HCEC 1CT (cell line): ENCODE data around the gene GPR183.

Source experiments
- DNase-seq: peaks from one replicate; pipeline ENCODE4 v3.0.0-alpha.2; 2017

The GPR183 gene

DNA sequence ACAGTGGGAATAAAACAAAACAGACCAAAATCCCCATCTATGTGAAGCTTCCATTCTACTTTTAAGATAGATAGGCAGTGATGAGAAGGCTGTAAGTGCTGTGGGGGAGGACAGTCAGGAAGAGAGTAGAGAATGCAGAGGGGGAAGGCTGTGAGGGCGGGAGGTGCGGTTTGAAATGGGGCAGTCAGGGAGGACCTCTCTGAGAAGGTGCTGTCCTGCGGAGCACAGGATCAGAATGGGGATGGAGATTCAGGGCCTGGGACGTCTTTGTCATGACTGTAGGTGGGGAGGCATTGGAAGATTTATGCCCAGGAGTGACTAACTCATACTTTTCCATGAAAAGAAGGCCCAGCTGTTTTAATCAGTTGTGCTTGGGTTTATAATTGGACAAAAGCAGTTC is 3.9 kb upstream of the GPR183 start:
- DNase-seq, result peak; percentile 73

DNA sequence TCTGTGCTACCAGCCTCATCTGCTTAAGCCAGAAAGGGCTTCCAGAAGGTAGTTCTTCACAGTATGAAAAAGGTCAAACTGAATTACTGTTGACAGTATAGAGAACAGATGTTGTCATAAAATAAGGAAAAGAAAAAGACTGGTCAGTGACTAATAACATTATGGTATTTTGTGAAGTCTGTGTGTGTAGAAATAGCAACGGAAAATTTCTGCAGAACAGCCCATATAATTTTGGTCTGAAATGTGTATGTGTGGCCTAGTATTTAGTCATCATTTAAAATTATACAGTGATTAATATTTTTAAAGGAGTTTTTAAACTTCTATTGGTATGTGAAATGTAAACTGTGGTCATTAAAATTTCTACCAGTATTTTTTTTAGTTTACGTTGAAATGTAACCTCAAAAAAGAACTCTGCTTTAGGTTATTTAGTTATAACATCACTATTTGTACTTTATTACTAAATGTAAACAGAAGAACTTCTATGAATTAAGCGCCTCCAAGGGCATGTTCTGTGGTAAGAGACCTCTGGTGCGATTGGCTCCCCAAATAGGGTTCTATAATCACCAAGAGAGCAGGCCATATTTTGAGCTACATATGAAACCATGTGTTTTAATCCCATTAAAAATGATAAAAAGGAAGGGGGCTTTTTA is 3.3 kb upstream of the GPR183 start:
- DNase-seq, result peak; percentile 96

DNA sequence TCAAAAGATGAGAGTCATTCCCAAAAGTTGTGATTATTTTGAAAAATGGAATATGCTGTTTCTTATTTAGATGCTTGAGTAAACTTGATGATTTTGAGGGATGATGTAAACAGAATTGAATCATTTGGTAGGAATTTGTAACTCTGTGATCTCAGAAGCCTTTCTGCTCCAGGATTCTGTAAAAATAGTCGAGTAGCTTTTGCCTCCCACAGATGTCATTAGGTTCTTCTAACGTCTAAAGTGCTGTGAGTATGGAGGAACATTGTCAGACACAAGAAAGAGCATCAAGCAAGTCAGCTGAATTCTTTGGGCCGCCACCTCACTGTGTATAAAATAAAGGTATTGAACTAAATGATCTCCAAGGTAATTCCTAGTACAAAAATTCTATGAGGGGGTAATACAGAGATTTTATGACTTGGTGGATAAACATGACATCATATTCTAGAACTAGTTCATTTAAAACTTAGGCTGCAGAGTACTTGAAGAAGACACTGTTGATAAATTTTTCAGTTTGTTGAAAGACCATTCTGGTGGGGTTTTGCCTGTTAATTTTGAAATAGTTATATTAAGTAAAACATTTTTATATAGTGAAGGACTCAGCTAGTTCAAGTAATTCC is 1.4 kb upstream of the GPR183 start:
- DNase-seq, result peak; percentile 83

DNA sequence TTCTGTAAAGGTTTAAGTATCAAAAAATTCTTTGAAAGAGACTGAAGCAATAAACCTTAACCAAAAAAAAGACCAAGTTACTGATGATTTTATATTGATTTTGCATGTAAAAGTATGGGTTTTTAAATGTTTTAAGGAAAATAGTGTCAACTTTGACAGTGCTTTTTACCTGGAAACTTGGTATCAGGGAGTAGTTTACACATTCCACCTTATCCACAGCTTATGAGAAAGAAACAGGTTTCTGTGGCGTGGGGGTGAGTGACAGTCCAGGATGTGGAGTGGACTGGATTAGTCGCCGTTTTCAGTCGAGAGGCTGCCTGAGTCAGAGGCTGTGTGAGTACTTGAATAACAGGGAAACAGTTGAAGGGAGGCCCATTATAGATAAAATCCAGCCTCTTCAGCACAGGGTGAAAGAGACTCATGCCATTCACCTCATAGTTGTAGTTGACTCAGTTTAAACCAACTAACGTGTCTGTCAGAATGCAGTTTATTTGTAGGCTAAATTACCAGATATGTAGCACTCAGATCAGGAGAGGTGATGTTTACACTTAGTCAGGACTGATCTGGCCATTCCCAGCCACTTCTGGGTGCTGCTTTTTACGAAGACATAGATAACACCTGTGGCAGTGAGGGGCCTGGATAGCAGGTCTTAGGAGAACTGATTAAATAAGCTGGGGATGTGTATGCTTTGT is 595 bp upstream of the GPR183 start:
- peak; percentile 78 for DNase-seq

DNA sequence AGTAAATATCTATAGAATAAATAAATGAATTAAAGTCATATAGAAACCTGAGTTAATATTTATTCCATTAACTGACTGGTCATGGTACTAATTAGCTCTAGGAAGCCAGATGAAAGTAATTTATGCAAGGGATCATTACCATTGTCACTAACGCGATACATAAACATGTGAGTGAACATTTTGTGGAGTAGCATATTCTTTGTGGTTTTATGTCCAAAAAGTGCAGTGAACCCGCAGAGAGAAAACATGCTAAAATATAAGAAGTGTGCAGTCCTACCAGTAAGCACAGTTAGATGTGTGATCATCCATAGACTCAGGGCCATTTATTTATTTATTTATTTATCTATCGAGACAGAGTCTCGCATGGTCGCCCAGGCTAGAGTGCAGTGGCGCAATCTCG is 1.6 kb downstream of the GPR183 start:
- DNase-seq, result no peak

DNA sequence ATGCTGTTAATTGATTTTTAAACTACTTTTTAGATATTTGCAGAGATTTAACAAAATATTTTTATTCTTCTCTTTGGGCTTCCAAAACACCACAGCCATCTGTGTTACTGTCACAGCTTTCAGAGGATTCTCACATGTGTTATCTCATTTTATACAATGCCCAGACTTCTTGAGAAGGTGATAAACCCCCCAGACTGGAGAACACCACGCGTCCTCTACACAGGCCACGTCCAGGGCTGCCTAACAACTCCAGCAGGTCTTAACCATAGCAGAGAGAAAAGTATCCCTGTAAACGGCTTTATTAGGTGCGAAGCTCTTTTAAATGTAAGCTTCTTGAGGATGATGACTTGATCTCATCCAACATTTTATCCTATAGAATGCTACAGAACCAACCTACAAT is 2.0 kb downstream of the GPR183 start:
- no peak for DNase-seq

DNA sequence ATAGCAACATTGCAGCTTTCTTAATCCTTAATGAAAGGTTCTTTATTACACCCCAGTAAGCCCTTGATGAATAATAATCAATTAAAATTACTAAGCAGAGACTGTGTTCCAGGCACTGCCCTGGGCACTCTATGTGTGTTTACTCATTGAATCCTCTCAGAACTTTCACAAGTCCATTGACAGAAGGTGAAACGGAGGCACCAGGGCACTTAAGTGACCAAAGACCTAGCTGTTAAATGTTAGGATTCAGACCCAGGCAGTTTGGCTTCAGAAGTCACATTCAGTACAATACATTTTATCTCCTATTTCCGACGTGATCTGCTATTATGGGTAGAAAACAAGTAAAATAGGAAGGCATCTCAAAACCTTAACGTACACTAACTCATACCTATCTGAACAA is 2.7 kb downstream of the GPR183 start:
- no peak for DNase-seq

DNA sequence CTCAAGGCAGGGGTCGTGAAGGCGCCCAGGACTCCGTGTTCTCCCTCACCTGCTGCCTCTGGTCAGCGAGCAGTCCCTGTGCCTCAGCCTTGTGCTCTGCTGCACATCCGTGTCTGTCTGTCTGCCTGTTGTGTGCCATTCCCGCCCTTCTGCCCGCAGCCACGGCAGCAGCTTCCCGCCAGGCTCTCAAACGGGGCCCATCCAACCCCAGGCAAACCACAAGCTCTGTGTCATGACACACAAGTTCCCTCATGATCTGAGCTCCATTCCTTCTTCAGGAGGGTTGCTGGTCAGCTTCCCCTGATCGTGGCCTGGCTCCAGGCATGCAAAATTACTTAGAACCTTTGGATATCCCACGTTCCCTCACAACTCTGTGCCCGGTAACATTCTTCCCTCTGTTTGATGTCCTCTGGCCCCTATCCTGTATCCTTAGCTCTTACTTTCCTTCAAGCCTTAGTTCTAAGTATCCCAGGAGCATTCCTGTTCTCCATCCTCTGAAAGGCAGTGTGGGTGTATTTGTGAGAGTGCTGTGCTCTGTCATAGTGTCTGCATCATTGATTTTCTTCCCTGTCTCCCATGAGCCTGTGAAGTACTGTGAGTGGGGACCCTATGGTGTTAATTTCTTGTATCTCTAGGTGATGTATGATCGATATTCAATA is 3.2 kb downstream of the GPR183 start:
- DNase-seq, result no peak

DNA sequence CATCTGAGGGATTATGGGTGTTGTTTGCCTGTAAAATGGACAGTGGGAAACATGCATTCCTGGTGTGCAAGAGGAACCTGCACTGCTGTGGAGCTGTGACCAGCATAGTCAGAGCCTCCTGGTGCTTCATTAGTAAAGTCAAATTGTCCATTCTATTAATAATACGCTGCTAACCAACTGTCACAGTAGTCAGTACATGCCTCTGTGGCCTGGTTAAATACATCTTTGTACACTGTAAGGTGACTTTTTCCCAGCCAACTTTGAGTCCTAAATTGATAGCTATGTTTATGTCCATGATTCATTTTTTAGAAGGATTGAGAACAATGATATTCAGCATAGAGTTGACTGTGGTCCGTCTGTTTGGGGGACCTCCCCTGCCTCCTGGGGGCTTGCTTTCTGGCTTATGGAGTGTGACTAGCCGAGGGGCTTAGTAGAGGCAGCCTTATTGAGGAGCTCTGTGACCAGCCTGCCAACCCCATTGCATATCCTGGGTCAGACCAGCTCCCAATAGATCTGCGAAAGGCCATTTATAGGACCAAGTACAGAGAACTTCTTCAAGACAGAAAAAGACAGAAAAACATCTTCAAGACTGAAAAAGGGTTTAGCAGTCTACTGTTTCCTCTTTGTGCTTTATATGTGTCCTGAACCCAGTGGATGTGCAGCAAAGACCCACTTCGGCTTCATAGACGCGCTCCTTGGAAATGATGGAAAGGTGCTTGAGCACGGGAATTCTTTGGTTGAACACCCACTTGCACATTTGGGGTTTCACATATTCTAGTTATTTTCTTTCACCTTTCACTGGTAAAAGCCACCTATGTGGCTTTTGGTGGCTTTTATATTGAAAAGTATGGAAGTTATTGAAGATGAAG is 4.3 kb downstream of the GPR183 start:
- DNase-seq, result no peak

DNA sequence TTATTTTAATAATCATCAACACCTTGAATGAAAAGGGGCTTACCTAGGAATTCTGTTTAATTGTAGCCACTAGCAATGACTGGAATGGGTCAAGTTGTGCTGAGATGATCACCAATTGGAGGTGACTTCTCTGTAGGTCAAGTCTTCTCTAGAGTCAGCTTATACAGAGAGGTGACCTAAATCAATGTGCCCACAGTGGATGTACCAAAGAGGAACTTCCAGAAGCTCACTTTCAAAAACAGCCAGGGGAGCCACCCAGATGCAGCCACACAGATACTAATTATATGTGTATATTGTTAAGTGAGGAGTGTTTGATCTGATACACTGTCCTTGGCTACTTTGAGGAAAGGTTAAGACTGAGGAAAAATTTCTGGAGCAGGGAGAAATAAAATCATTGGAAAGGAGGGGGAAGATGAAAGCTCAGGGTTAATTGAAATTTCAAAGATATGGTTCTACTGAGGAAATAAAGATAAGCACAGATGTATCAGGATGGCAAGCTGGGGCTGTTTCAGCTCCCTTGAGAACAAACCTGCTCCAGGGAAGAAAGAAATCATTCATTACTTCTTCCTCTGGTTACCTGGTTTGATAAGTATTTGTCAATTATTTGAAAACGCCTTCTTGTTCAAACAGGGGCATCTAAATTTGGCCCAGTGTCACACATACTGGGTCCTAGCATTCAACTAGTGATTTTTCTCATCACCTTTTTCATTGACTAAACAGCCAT is 5.1 kb downstream of the GPR183 start:
- DNase-seq, result no peak

DNA sequence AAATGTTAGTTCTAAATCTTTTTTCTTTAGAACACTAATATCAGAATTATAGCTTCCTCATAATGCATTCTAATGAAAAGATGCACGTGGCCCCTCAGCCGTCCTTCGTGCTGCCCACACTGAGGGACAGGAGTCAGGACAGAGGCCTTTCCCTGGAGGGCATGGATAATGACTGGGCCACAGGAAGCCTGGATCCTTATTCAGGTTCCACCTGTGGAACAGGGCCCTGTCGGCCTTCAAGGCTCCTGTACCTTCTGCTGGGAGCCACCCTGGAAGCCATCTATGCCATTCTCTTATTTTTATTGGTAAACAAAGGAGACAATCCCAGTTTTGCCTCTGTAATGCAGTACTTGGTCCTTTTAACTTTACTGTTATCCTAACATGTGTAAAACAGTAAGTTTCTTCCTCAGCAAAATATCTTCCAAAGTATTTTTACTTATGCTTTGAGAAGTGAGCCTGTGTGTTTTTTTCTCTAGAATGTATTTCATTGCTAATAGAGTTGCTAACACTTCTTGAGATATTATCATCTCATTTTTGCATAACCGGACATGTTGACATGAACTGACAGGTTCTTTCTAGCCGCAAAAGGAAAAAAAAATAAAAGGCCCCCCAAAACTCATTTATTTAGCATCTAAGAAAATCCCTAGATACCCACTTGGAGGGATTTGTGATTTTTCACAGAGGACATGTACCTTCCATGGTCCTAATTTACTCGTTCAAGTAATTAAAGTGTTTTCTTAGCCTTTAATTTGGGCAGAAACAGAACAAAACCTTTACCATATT is 6.0 kb downstream of the GPR183 start:
- DNase-seq, result no peak

DNA sequence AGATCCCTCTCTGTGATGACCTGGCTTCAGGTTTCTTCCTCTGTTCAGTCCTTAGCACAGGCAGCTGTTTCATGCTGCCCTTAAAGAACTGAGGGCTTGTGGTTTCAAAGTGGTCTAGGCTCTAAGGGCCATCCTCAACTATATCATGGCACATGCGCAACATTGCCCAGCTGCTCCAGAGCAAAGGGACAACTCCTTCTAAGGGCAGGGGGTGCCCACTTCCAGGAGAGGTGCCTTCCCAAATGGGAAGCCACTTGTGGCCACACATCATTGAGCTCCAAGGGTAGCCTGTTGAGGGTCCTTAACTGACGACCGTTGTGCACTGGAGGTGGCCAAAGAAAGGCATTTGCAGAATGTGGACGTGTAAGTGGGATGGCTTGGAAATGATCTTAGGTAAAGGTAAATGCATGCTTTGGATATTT is 7.3 kb downstream of the GPR183 start:
- DNase-seq, result no peak

DNA sequence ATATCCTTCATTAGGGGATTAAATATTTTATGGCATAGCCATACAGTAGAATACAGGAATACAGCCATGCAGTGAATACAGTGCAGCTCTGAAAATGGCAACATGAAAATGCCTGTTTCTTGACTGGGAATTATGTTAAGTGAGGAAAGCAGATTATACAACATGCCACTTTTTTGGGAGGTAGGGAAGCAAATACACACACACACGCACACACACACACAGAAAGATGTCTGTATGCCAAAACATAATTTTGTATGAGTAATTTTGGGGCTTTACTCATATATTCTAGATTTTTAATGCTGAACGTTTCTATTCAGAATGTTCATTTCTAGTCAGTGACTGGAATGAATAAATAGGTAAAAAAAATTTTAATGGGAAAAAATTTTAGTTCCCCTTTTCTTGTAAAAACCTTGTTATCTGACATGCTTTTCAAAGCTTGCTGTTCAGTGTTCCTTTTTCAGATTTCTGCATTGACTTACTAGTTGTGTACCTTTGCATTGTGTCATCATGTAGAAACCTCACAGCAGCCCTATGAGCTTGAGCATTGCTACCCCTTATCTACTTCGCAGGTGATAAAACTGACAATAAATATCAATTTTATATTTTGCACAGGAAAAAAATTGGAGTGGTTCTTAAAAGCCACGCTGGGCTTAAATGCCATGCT is 7.8 kb downstream of the GPR183 start:
- no peak for DNase-seq

DNA sequence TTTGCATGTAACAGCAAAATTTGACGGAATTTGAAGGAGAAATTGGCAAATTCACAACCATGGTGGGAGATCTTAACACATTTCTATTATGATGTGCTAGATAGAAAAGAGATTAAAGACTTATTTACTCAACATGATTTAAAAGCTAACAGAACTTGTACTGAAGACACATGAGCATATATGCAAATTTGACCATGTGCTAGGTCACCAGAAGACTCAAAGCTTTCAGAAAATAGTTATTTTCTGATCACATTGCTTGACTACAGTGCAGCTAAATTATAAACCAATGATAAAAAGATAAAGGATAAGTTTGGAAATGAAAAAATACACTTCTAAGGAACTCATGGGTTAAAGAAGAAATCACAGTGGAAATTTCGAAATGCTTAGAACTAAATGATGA is 9.1 kb downstream of the GPR183 start:
- DNase-seq, result no peak

DNA sequence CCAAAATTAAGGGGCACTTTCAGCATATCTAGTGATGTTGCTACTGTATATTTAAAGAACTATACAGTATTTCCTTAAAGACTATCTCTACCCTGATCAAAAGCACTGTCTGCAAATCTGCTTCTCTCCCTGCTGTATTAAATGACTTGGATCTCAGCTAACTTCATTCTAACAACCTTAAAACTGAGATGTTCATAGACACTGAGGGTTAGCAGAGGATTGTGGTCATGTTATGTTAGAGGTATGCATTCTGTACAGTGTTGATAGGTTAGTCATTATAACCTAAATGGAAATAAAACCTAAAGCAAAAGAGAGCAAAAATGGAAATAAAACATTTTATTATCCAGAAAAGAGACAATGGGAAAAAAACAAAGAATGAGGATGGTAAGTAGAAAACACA is 9.9 kb downstream of the GPR183 start:
- DNase-seq, result no peak

DNA sequence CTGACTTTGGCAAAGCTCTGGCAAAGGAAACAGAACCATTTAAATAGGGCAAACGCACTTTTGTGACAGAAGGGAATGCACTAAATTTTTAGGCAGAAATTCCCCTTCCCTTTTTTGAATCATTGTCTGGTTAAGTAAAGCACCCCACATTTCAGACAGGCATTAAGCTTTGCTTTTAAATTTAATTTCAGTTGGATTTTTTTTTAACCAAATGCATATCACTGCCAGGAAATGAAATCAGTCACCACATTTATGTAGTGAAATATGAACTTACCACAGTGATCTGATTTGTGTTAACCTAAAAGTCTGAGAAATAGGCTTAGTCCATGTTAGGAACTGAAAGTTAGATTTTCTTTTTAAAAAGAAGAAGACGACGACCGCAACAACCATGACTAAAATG is 10.8 kb downstream of the GPR183 start:
- no peak for DNase-seq

DNA sequence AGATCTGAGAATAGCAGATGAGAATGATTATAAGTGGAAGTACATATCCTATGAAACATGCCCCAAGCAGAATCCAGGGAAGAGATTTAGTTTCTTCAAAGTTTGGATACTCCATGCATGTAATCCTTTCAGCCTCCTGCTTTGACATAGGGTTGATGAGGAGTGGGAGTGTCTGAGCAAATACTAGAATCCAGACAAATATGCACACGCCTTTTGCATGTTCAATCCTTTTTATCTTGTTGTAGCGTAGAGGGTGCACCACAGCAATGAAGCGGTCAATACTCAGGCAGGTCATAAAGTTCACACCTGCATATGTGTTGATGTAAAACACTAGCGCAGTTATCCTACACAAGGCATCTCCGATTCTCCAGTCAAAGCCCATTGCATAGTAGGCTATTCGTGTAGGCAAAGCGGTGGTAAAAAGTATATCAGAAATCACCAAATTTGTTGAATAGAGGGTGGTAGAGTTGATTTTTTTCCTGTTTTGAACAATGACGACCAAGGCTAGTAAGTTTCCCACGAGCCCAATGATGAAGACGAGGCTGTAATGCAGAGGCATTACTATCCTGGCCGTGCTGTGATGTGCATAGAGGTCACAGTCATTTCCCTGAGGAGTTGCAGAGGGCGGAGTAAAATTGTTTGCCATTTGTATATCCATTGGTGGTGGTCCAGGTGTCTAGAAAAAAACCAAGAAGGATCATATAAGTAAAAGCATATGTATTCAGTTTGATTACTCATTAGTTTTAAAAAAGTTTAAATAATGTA is 11.5 kb downstream of the GPR183 start:
- no peak for DNase-seq

DNA sequence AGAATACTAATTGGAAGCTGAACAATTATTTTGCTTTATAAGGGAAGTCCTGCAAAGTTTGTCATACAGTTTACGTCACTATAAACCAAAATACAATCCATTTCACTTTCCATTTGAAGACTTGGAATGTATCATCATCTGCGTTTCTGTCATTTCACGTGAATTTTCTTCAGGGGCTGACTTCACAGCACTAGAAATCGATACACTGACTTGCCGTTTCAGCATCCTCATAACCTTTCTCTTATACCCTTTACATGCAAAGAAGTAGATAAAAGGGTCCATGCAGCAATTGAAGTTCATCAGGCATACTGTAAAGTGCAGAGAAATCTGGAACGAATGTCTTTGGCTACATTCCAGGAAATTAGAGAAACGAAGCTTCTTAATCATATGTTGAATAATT is 12.2 kb downstream of the GPR183 start:
- no peak for DNase-seq

DNA sequence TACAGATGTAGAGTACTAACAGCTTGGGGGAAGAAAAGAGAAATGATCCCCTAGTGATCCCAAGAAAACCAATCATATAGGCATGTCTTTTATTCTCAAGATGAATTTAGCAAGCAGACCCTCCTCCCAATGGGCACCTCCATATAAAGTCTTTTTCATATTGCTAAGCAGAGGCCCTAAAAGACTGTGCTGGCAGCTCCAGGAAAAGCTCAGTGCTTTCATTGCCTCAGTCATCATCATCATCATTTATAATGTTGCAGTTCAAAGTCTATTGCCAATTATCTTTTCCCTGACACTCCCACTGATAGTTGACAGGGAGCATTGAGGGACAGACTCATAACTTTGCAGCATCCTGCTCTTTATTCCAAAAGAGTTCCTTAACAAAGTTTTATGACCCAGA is 13.0 kb downstream of the GPR183 start:
- no peak for DNase-seq

DNA sequence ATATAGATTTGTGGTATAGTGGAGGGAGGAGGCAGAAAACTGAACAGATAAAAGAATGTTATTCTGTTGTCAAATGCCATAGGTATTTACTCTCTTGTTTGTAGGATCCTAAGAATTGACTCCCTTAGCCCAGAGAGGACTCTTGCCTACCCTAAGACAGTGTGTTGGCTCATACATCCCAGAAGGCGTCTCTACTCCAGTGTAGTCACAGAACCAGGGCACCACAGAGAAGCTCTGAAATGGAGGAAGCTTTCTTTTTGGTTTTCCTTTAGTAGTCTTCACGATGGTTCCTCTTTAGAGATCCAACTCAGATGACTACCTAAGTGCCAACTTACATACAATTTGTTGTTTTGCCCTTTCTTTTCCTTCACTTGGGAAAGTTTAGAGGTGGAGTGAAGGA is 14.0 kb downstream of the GPR183 start:
- DNase-seq, result no peak
